ENCODE data around the gene MYO10.
"Not testable (repeated sequence)": the region's sequence is repeated elsewhere in the genome, so short reads cannot be mapped to it uniquely, and the experiment has no call there.

Gene MYO10

GRCh38 chr5:16862777-16863176, 73.3 kb downstream of the MYO10 start:
- no peak for DNase-seq (ENCODE audit: low read depth in 2 of 2)

DNA sequence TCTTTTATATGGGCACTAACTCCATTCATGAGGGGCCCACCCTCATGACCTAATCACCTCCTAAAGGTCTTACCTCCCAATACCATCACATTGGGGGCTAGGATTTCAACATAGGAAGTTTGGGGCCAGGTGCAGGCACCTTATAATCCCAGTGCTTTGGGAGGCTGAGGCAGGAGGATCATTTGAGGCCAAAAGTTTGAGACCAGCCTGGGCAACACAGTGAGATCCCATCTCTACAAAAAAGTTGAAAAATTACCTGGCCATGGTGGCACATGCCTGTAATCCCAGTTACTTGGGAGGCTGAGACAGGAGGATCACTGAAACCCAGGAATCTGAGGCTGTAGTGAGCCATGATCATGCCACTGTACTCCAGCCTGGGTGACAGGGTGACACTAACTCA, 76.7 kb downstream of the MYO10 start:
- no peak for DNase-seq (ENCODE audit: low read depth in 2 of 2)

- DNase-seq (ENCODE audit: low read depth in 2 of 2): no peak
These were observed 77.9 kb downstream of the MYO10 start for GRCh38 chr5:16858151-16858550.

- no peak for DNase-seq (ENCODE audit: low read depth in 2 of 2)
These were observed 78.5 kb downstream of the MYO10 start for GRCh38 chr5:16857635-16858034.

GRCh38 chr5:16856531-16856930, 79.6 kb downstream of the MYO10 start:
- no peak for DNase-seq (ENCODE audit: low read depth in 2 of 2)

- DNase-seq (ENCODE audit: low read depth in 2 of 2): no peak
These were observed 80.2 kb downstream of the MYO10 start for GRCh38 chr5:16855898-16856297.

DNA sequence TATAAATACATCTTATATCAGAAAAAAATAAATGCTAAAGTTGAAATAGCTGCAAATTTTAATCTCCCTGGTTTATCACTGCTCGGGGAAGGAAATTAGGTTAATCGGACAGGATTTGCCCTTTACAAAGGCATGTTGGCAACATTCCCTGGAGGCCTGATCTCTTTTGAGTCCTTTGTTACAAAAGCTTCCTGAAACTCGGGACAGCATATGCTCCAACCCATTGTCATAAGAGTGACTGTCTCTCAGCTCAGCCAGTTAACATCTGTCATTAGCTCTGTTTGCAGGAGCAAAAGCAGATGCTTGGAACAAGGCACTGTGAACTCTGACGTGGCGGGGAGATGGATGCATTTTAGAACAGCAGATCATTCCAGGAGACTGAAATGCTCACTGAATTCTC, 80.6 kb downstream of the MYO10 start:
- no peak for DNase-seq (ENCODE audit: low read depth in 2 of 2)

GRCh38 chr5:16854351-16854750, 81.7 kb downstream of the MYO10 start:
- DNase-seq (ENCODE audit: low read depth in 2 of 2): no peak

DNA sequence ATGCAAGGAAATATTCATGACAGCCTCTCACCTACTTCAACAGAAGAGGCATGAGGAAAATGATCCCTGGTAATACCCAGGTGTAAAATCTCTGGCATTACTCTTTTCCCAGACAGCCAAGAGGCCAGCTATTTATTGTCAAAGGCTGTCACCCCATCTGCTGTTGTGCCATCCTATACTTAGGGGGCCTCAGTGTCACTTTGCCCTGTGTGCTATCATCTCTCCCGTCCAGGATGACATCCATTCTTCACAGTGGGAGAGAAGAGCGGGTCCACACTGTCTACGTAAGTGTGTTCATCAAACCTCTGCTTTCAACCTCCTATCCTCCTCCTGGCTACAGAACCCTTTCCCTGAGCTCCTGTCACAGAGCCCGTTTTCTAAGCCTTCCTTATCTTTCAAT, 82.6 kb downstream of the MYO10 start:
- no peak for DNase-seq (ENCODE audit: low read depth in 2 of 2)

DNA sequence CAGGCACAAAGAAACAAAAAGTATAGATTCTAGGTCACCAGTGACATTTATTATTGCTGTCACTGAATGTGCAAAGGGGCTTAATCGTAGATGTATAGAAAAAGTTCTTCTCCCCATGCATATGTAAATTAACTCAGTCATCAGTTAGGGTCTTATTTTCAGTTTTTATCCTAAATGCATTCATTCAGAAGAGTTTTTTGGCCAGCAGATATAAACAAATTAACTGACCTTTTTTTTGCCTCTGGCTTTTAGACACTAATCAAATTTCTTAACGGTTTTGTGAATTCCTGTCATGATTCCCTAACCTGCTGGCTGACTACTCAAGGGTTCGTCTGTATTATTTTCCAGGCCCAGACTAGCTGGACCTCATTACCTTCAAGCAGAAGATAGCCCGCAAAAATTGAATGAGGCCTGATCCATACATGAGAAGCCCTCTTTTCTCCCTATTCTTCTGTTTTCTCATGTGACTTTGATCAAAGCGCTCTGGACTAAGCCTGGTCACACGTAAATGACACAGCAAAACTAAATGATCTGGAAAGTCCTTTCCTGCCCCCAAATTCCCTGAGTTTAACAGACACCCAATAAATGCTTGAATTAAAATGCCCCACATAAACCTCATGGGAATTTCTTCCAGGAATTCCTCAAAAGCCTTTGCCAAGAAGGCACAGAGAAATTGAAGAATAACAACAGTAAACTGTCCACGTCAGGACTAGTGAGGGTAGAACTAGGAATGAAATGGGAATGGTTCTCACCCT, 83.7 kb downstream of the MYO10 start:
- no peak for DNase-seq (ENCODE audit: low read depth in 2 of 2)

DNA sequence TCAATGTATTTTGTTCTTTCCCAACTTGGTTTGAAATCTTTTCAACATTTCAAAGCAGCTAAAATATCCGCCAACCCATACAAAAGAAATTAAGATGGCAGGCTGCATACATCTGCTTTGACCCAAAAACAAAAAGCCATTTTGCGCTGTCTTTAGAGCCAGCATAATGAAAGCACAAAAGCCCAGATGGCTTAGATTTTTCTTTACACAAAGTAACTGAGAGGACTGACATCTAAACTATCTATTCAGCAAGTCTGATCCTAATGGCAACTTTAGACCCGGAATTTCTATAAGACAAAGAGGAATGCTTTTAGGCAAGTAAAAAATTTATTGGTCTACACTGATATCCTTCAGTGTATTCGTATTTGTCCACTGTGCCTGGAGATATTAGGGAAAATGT, 86.3 kb downstream of the MYO10 start:
- no peak for DNase-seq (ENCODE audit: low read depth in 2 of 2)

DNA sequence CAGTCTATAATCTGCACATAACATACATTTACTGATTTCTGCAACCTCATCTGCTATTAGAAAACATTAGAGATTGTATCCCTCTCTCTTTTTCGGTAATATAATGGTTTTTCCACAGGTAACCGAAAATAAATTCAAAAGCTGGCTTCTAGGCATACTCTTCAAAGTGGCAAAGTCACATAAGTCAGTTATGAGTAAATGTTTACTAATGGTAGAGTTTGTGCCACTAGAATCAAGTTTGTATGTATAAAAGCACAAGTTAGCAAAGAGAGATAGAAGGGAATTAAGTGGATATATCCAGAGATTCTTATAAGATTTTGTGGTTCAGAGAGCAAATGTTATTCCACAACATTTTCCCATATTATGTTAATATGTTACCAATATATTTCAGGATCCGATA, 86.9 kb downstream of the MYO10 start:
- DNase-seq (ENCODE audit: low read depth in 2 of 2): no peak

- DNase-seq (ENCODE audit: low read depth in 2 of 2): no peak
These were observed 91.1 kb downstream of the MYO10 start for GRCh38 chr5:16844952-16845351.

GRCh38 chr5:16842896-16843295, 93.2 kb downstream of the MYO10 start:
- no peak for DNase-seq (ENCODE audit: low read depth in 2 of 2)

DNA sequence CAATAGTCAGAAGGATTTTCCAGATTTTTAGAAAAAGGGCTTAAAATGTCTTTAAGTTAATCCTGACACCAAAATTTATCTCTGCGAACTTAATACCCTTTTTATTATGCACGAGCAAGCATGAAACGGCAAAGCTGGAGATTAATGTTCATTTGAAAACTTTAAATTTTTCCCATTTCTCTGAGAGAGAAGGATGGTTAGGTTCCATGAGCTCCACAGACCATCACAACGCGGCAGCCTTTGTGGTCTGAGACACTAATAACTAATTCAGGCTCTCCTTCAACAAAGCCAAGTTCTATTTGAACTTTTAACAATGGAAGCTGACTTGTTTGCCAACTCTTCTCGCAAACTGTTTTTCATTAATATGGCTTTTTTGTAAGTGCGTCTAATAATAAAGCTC, 94.7 kb downstream of the MYO10 start:
- no peak for DNase-seq (ENCODE audit: low read depth in 2 of 2)

DNA sequence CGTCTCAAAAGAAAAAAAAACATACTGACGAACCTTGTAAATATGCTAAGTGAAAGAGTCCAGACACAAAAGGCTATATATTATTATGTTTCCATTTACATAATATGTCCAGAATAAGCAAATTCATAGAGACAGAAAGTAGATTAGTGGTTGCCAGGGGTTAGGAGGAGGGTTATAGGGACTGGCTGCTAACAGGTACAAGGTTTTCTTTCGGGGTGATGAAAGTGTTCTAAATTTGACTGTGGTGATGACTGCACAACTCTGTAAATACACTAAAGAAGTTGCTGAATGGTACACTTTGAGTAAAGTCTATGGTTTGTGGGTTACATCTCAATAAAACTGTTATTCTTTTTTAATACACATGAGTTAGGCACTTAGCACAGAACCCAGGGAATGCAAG, 98.8 kb downstream of the MYO10 start:
- DNase-seq (ENCODE audit: low read depth in 2 of 2): no peak

DNA sequence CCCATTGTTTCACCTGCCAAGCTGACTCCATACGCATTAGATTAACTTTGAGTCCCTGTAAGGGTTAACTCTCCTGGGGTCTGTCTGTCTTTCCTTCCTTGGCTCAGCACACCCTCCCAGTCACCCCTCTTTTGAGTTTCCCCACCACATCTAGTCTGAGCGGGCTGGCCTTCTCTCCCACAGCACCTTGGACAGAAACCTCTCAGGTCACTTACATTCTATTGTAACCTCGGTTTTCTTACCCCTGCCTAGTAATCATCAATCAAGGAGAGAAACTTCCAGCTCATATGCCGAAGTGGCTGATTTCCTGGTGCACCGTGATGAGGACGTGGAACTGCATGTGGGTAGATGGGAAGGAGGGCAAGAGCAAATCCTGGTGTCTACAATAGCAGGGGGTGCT, 102.1 kb downstream of the MYO10 start:
- no peak for DNase-seq (ENCODE audit: low read depth in 2 of 2)

DNA sequence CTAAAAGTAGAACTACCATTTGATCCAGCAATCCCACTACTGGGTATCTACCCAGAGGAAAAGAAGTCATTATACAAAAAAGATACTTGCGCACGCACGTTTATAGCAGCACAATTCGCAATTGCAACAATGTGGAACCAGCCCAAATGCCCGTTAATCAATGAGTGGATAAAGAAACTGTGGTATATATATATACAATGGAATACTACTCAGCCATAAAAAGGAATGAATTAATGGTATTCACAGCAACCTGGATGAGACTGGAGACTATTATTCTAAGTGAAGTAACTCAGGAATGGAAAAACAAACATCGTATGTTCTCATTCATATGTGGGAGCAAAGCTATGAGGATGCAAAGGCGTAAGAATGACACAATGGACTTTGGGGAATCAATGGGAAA, 104.8 kb downstream of the MYO10 start:
- not testable (repeated sequence) for DNase-seq (ENCODE audit: low read depth in 2 of 2)

DNA sequence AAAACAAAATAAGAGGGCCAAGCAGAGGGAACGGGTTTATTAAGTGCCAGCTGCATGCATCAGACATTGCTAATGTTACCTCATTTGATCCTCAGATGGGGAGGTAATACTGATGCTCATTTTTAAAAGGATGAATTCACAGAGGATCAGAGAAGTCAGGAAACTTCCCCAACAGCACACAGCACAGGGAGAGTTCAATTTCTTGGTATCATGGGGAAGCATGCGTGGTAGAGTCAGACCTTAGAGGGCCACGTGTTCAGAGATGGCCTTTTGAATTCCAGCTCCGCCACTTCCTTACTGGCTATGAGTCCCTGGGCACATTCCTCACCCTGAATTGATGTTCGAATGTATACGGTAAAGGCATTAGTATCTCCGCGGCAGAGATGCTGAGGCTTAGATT, 108.3 kb downstream of the MYO10 start:
- DNase-seq (ENCODE audit: low read depth in 2 of 2): no peak

DNA sequence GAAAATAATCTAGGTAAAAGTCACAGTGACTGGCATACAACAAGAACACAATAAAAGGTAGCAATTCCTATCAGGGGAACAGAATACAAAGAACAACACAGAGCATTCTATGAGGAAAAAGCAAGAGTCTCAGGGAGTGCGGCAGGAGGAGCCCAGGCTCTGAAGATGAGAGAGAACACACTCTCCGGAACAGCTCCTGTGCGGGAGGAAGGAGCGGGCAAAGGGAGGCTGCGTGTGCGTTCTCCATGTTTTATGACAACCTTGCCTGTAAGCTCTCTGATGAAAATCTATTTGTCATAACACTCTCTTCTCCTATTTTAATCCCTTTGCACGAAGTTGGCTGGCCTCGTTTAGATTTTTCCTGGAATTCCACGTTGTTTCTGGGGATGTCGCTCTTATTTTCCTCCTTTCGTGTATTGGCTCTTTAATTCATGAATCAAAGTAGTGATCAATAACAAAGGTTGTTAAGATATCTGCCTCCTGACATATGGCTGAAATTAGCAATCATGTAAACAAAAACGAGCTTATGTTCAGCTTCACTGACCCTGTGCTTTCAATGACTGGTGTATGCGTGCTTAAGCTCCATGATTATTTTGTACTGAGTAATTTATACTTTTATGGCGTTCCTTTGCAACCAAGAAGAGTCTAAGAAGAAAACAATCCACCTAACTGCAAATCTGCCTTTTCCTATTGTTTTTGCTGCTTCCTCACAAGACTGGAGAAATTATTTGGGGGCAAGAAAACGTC, 109.5 kb downstream of the MYO10 start:
- DNase-seq (ENCODE audit: low read depth in 2 of 2): no peak

DNA sequence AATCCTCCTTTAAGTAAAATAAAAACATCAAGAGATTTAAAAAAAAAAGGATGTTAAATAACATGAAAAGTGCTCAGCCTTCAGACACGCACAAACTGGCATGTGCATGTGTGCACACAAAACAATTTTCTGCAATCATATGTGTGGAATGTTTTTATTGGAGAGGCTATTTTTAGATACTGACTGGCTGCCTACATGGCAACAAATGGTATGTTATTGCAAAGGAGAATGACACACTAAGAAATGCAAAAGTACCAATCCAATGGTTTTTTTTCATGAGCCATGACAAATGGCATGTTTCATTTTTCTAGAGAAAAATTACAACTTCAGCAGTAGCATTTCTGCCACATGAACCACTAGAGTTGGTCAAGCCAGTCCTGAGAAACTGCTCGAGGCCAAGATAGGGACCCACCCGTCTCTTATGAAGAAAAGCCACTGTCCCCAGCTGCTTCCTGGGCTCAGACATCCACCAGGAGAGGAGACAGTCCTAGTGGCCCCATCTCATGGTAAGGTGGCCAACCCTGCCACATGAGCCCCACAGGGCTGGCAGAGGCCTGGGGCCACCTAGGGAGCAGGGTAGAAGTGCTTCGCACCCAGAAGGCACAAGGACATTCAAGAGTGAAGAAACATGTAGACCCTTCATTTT, 116.4 kb downstream of the MYO10 start:
- no peak for DNase-seq (ENCODE audit: low read depth in 2 of 2)

DNA sequence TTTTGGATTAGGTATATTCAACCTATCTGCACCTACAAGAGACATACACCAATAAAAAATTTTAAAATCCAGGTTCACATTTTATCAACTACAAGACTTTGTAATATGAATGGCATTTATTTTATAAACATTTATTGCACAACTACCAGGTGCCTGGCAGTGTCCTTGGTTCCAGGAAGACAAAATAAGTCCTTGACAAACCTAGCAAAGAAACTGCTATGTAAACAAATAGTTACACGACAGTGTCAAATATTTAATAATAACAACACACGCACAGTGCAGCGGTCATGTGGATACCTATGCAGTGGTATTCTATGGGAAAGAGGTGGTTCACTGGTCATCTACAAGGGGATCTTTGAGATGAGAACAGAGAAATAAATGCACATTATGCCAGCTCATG, 120.7 kb downstream of the MYO10 start:
- no peak for DNase-seq (ENCODE audit: low read depth in 2 of 2)

GRCh38 chr5:16812911-16813310, 123.2 kb downstream of the MYO10 start:
- DNase-seq (ENCODE audit: low read depth in 2 of 2): no peak

Measured in stimulated activated CD8-positive, alpha-beta memory T cell treated with anti-CD3 and anti-CD28 coated beads, Interleukin-7, amount 100 ng/mL, for 4 hours (primary cell).